BE2C (cell line): ENCODE data around the gene MYO9B.

ENCODE experiments used
- DNase-seq: peaks from one replicate; pipeline ENCODE4 v3.0.0-alpha.2; 2020
- H3K27me3 ChIP-seq: fragments of 250-450 bp; sonication (Bioruptor Pico); 2 replicates; pipeline ENCODE4 v1.5.1; 2020; ENCODE audit warnings: mild to moderate bottlenecking
- H3K36me3 ChIP-seq: fragments of 250-450 bp; sonication (Bioruptor Pico); 2 replicates; pipeline ENCODE4 v1.5.1; 2020; ENCODE audit warnings: mild to moderate bottlenecking
- H3K4me1 ChIP-seq: fragments of 250-450 bp; sonication (Bioruptor Pico); 2 replicates; pipeline ENCODE4 v1.5.1; 2020
- H3K4me3 ChIP-seq: 2 replicates; pipeline ENCODE4 v1.5.1; 2011; ENCODE audit warnings: low read depth, low read length
- H3K9me3 ChIP-seq: fragments of 250-450 bp; sonication (Bioruptor Pico); 2 replicates; pipeline ENCODE4 v1.5.1; 2020
- TF ChIP-seq, protein P1 (sequence below): IDR thresholded peaks from 2 replicates; pipeline ENCODE4 v1.5.1; 2012; ENCODE audit warnings: mild to moderate bottlenecking, low read depth, low read length

MYO9B gene

DNA sequence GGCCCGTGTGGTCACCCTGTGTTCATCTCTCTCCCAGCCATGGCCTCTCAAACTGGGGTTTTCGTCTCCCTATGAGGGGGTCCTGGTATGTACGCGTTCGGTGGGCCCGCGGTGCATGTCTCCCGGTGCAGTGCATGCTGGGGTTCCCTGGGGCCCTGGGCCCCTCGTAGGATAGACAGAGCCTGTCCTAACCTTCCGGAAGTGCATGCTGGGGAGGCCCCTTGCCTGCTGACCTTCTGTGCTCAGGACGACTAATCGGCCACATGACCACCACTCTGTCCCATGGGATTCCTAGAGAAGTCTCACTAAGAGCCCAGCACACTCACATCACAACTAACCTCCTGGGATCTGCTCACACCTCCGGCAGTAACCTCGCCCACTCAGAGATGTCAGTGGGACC is 134.7 kb downstream of the MYO9B start:
- Histone ChIP-seq H3K4me1 (peaks cover 6% of the 10 kb centered on the region; the same call in 1 of the 2 replicates), H3K9me3 (no peaks in the 10 kb centered on the region), H3K36me3 (no peaks in the 10 kb centered on the region; the same call in 1 of the 2 replicates), H3K4me3 (no peak overlapping the region), H3K27me3 (no peaks in the 10 kb centered on the region)
- TF ChIP-seq, protein P1, sequence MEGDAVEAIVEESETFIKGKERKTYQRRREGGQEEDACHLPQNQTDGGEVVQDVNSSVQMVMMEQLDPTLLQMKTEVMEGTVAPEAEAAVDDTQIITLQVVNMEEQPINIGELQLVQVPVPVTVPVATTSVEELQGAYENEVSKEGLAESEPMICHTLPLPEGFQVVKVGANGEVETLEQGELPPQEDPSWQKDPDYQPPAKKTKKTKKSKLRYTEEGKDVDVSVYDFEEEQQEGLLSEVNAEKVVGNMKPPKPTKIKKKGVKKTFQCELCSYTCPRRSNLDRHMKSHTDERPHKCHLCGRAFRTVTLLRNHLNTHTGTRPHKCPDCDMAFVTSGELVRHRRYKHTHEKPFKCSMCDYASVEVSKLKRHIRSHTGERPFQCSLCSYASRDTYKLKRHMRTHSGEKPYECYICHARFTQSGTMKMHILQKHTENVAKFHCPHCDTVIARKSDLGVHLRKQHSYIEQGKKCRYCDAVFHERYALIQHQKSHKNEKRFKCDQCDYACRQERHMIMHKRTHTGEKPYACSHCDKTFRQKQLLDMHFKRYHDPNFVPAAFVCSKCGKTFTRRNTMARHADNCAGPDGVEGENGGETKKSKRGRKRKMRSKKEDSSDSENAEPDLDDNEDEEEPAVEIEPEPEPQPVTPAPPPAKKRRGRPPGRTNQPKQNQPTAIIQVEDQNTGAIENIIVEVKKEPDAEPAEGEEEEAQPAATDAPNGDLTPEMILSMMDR: no peak
- no peak for DNase-seq

DNA sequence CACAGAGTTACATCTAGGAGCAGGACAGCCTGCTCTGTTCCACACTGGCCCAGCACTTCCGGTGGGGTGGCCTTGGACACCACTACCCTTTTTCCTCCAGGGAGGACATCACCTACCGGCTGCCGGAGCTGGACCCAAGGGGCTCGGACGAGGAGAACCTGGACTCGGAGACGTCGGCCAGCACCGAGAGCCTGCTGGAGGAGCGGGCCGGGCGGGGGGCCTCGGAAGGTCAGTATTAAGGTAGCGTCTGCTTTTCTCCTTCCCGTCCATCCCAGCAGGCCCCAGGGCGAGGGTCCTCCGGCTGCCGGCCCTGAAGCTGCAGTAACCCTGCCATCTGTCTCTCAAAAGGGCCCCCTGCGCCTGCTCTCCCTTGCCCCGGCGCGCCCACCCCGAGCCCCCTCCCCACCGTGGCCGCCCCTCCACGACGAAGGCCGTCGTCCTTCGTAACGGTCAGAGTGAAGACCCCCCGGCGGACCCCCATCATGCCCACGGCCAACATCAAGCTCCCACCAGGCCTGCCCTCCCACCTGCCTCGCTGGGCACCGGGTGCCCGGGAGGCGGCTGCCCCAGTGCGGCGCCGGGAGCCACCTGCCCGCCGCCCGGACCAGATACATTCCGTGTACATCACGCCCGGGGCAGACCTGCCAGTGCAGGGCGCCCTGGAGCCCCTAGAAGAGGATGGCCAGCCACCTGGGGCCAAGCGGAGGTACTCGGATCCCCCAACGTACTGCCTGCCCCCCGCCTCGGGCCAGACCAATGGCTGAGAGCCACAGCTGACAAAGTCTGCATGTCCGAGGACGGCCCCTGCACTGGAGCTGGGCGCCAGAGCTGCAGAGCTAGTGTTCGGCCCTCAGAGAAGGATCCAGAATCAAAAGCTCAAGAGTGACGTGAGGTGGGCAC is 136.2 kb downstream of the MYO9B start:
- Histone ChIP-seq H3K27me3 (no peaks in the 10 kb centered on the region), H3K4me3 (no peak overlapping the region), H3K9me3 (no peaks in the 10 kb centered on the region), H3K36me3 (no peaks in the 10 kb centered on the region), H3K4me1 (peaks cover 6% of the 10 kb centered on the region; the same call in 1 of the 2 replicates)
- DNase-seq: no peak
- TF ChIP-seq, protein P1: no peak

DNA sequence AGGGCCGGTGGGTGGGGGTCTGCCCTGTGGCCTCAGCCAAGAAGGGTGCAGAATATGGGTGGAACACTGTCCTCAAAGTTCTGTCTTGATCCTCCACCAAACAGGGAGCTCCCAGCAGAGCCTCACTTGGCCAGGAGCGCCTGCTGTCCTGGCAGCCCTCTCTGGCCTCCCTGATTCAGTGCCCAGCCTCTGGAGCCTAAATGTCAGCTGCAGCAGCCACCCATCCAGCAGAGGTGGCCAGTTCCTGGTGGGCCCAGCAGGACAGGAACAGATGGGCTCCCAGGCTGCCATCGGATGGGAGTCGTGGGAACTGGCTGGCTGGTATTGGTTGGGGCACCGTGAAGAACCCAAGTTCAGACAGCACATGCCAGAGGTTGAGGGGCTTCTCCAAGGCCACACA is 137.8 kb downstream of the MYO9B start:
- no peaks in the 10 kb centered on the region for H3K27me3 ChIP-seq
- TF ChIP-seq, protein P1: no peak
- peaks cover 6% of the 10 kb centered on the region; the same call in 1 of the 2 replicates for H3K4me1 ChIP-seq
- no peaks in the 10 kb centered on the region for H3K9me3 ChIP-seq
- no peaks in the 10 kb centered on the region for H3K36me3 ChIP-seq
- no peak overlapping the region for H3K4me3 ChIP-seq
- no peak for DNase-seq

DNA sequence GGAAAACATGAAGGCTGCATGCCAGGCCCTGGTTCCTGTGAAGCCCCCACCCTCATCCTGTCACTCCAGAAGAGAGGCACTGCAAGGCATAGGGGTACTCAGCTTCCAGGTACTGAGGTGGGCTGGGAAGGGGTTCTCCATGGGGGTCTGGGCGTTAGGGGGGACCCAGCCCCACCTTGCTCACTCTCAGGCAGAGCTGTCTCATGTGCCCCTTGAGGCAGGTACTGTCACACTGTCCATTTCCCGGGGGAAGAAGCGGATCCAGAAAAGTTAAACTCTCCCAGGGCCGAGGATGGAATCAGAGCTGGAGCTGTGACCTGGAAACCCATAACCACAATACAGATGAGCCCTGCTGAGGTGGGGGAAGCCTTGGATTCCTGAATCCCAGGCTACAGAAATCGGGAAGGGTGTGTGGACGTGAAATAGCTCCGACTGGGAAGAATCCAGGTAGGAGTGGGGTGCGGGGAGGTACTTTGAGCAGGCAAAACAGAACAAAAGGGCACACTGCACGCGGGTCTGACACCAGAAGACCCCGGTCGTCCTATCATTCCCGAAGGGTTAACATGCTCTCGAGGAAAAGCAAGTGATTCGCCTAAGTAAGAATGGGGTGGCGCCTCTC is 139.0 kb downstream of the MYO9B start:
- TF ChIP-seq, protein P1: no peak
- Histone ChIP-seq H3K4me3 (peak overlapping the region; percentile 74), H3K36me3 (no peaks in the 10 kb centered on the region), H3K27me3 (no peaks in the 10 kb centered on the region), H3K9me3 (no peaks in the 10 kb centered on the region), H3K4me1 (peaks cover 6% of the 10 kb centered on the region; the same call in 1 of the 2 replicates)
- no peak for DNase-seq

DNA sequence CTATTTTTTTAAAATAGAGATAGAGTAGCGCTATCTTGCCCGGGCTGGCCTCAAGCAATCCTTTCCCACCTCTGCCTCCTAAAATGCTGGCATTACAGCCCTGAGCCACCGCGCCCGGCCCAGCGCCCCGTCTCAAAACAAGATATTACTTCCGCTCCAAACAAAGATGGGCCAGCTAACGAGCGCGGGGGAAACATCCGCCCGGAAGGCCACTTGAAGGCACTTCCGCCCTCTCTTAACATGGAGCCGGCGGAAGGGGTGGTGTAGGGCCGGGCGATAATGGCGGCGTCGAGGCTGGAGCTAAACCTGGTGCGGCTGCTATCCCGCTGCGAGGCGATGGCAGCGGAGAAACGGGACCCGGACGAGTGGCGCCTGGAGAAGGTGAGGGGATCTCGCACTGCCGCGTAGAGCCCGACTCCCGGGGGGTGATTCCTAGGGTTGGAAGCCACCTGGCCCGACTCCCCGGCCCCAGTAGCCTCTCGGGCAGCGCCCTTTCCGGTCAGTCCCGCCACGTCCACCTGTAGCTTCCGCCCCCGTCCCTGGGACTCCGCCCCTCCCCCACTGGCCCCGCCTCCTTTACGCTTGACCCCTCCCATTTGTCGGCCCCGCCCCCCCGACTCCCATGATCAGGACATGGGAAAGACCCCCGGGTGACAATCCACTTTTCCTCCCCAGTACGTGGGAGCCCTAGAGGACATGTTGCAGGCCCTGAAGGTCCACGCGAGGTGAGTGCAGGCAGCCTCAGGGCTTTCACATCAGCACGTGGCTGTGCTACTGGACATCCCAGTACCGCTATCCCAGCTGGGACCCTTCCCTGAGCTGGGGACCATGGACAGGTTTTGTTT is 139.8 kb downstream of the MYO9B start, which contains the start of gene USE1:
USE1 (plus strand) TSS at position 231 of the 845 bp plus-strand sequence; CDS start at position 280, 49 bp downstream.
- Histone ChIP-seq H3K27me3 (no peaks in the 10 kb centered on the region), H3K36me3 (no peaks in the 10 kb centered on the region), H3K4me1 (peaks cover 6% of the 10 kb centered on the region; the same call in 1 of the 2 replicates), H3K9me3 (no peaks in the 10 kb centered on the region), H3K4me3 (peak within 1 kb of the TSS; percentile 74)
- peak; percentile 90 for DNase-seq
- TF ChIP-seq, protein P1: no peak
